ENCODE measurements around the gene C20orf141.

The C20orf141 gene

DNA sequence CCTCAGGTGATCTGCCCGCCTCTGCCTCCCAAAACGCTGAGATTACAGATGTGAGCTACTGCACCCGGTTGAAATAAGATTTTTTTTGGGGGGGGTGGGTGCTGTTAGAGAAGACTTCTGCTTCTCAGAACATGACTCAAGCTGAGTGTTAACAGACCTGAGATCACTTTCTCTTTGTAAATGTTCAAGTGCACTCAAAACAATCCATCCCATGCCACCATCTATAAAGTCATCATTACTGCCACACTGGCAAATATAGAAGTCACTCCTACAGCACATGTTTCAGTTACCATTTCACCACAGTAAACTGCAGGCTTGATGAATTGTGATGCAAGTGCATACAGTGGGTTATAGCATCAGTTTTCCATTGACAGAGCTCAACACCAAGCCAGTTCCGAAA, 34.7 kb downstream of the C20orf141 start:
- no peak for DNase-seq (ENCODE audit: low spot score)

DNA sequence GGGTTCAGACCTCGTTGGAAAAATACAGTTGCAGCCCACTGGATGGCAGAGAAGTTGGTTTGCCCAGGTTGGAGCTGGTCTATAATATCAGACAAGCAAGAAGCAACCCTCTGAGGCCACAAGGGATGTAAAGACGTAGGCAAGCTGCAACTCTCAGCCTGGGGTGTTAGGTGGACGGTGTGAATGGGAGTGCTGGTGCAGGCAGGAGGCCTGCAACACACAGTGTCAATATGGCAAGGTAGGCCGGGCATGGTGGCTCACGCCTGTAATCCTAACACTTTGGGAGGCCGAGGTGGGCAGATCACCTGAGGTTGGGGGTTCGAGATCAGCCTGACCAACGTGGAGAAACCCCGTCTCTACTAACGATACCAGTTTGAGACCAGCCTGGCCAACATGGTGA, 36.3 kb downstream of the C20orf141 start:
- no peak for DNase-seq (ENCODE audit: low spot score)

DNA sequence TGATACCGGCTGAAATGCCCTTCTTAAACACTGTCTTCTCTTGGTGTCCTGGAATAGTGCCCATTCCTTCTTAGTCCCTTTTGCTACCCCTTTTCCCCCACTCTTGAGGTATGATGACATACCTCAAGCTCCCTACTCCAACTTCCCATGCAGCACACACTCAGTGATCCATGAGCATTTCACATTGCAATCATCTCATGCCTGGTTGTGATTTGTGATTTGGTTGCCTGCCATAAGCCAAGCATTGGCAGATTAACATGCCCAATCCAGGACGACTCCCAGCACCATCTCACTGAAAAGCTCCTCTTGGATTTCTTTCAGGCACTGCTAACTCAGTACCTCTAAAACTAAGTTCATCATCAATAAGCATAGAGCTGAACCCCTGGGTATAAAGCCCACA, 43.8 kb downstream of the C20orf141 start:
- DNase-seq (ENCODE audit: low spot score), result no peak

DNA sequence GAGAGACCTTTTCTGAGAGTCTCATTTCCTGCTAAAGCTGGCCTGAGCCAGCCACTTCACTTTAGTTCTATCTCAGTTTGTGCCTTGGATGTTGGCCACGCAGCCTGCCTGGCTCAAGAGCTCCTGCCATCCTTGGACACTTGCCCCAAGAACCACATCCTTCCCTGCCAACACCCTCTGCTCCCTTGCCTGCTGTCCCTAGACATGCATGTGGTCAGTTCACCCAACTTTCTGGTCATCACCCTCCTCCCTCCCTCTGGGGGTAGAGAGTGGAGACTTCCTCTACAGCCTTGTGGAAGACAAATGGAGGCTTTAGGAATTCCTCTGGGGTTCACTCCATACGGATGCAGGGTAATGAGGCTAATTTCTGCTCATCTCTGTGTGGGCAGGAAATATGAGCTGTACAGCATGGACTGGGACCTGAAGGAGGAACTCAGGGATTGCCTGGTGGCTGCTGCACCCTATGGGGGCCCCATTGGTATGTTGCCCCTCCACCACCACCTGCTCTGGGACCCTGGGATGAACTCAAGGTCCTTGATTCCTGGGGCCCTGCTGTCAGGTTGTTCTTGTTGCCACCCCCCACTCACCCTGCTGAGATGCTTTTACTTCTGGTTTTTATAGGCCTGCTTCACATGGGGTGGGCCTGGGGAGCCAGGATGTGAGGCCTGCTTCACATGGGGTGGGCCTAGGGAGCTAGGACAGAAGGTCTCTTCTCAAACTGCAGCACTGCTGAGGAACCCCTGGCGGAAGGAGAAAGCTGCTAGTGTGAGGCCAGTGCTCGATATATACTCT, 44.7 kb downstream of the C20orf141 start:
- DNase-seq (ENCODE audit: low spot score), result no peak

DNA sequence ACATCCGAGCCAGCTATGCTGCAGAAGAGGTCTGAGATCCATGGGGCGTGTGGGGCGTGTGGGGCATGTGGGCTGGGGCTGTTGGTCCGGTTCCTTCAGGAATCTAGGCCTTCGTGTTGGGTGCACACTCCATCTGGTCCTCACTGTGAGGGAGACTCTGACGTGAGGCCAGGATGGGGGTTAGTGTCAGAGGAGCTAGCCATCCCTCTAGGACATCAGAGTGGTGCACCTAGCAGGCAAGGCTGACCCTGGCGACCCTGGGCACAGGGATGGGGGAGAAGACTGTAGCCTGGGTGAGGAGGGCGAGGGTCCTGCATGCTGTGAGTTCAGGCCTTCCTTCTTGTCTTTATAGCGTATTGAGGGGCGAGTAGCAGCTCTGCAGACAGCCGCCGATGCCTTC, 49.8 kb downstream of the C20orf141 start:
- DNase-seq (ENCODE audit: low spot score), result no peak

DNA sequence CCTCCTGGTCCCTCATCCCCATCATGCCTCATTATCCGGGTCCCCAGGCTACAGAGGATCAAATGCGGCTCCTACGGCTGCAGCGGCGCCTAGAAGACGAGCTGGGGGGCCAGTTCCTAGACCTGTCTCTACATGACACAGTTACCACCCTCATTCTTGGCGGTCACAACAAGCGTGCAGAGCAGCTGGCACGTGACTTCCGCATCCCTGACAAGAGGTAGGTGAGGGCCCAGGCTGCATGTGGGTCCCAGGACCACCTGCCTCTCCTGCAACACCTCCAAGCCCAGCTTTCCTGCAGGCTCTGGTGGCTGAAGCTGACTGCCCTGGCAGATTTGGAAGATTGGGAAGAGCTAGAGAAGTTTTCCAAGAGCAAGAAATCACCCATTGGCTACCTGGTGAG, 50.3 kb downstream of the C20orf141 start:
- no peak for DNase-seq (ENCODE audit: low spot score)

Measured in activated CD4-positive, alpha-beta T cell treated with anti-CD3 and anti-CD28 coated beads, Interleukin-2, Interleukin-4, amounts not matched to agents 100 ng/mL and 50 ng/mL, durations not matched to agents 16 hours and 8 hours (primary cell).